ENCODE data around the gene NES.

The NES gene

GRCh38 chr1:156665539-156665938, 11.7 kb downstream of the NES start:
- Histone ChIP-seq H2AFZ (ENCODE audit: low read length) (no peak overlapping the region), H3F3A (ENCODE audit: insufficient read depth, low read length) (peaks cover 20% of the 10 kb centered on the region)

DNA sequence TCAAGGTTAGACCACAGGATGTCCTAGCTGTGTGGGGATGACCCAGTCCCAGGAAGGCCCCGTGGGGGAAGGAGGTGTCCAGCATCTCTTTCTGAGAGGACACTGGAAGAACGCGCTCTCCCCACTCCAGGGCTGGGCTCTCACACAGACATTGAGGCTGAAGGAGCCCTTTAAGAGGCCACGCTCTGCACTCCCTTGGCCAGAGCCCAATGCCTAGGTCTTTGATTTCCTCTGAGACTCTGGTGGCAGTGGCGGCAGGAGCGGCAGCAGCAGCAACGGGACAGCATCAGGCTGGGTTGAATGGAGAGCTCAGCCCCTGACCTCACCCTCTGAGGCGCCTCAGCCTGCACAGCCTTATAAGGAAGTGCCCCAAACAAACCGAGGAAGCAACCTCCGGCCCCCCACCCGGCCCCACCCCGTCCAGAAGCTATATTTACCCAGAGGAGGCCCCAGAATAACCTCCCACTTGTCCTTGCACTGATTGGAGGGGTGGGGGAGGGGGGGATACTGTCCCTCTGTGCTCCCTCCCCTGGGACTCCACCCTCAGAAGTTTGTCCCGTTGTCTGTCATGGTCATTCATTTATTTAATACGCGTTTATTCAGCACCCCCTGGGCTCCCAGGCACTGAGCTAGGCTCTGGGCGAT, 12.3 kb downstream of the NES start:
- Histone ChIP-seq H3K79me2 (ENCODE audit: low read length) (peaks cover 18% of the 10 kb centered on the region), H3K9me3 (replicated peaks; ENCODE audit: insufficient read depth, low read length) (no peaks in the 10 kb centered on the region), H3K36me3 (replicated peaks; ENCODE audit: insufficient read depth, low read length) (no peaks in the 10 kb centered on the region), H3K4me2 (ENCODE audit: low read depth, low read length) (peak overlapping the region; percentile 38; the same call in 1 of the 2 replicates), H2AFZ (ENCODE audit: low read length) (peak overlapping the region; percentile 51), H3K9me2 (replicated peaks; ENCODE audit: insufficient read depth, low read length) (no peaks in the 10 kb centered on the region), H3K4me3 (ENCODE audit: low read length) (no peak overlapping the region; the same call in 1 of the 2 replicates), H3K27ac (ENCODE audit: low read length) (peak overlapping the region; percentile 25; the same call in 1 of the 2 replicates), H3K4me1 (ENCODE audit: low read length) (peaks cover 43% of the 10 kb centered on the region), H3F3A (ENCODE audit: insufficient read depth, low read length) (peaks cover 23% of the 10 kb centered on the region), H3K9ac (ENCODE audit: low read length) (peak overlapping the region; percentile 3; the same call in 1 of the 2 replicates), H4K20me1 (ENCODE audit: insufficient read depth, low read length) (no peaks in the 10 kb centered on the region), H3K27me3 (replicated peaks; ENCODE audit: insufficient read depth, low read length) (peaks cover 5% of the 10 kb centered on the region; the same call in 1 of the 2 replicates)
- peak; percentile 59 for DNase-seq
- TF ChIP-seq EZH2 (optimal IDR thresholded peaks at IDR 0.05; ENCODE audit: low read depth, low read length) (no peak), EZH2phosphoT487 (IDR thresholded peaks at IDR 0.05; ENCODE audit: low read length) (no peak), CTCF (IDR thresholded peaks at IDR 0.05; ENCODE audit: low read length) (no peak)

More at GRCh38 chr1:156665539-156665938, 11.7 kb downstream of the NES start:
- Histone ChIP-seq H3K9ac (ENCODE audit: low read length) (no peak overlapping the region), H3K4me1 (ENCODE audit: low read length) (peaks cover 43% of the 10 kb centered on the region), H3K9me3 (replicated peaks; ENCODE audit: insufficient read depth, low read length) (no peaks in the 10 kb centered on the region), H3K79me2 (ENCODE audit: low read length) (peaks cover 12% of the 10 kb centered on the region), H4K20me1 (ENCODE audit: insufficient read depth, low read length) (no peaks in the 10 kb centered on the region), H3K9me2 (replicated peaks; ENCODE audit: insufficient read depth, low read length) (no peaks in the 10 kb centered on the region), H3K4me2 (ENCODE audit: low read depth, low read length) (no peak overlapping the region), H3K27me3 (replicated peaks; ENCODE audit: insufficient read depth, low read length) (peaks cover 10% of the 10 kb centered on the region; the same call in 1 of the 2 replicates), H3K36me3 (replicated peaks; ENCODE audit: insufficient read depth, low read length) (no peaks in the 10 kb centered on the region), H3K4me3 (ENCODE audit: low read length) (no peak overlapping the region), H3K27ac (ENCODE audit: low read length) (no peak overlapping the region)
- no peak for DNase-seq
- TF ChIP-seq EZH2phosphoT487 (IDR thresholded peaks at IDR 0.05; ENCODE audit: low read length): no peak
- no peak for TF ChIP-seq EZH2 (optimal IDR thresholded peaks at IDR 0.05; ENCODE audit: low read depth, low read length)
- TF ChIP-seq CTCF (IDR thresholded peaks at IDR 0.05; ENCODE audit: low read length): no peak

GRCh38 chr1:156664046-156664766, 13.0 kb downstream of the NES start:
- TF ChIP-seq CTCF (IDR thresholded peaks at IDR 0.05; ENCODE audit: low read length): no peak
- no peak for TF ChIP-seq EZH2phosphoT487 (IDR thresholded peaks at IDR 0.05; ENCODE audit: low read length)
- no peak for TF ChIP-seq EZH2 (optimal IDR thresholded peaks at IDR 0.05; ENCODE audit: low read depth, low read length)
- H3K9me3 ChIP-seq (replicated peaks; ENCODE audit: insufficient read depth, low read length): no peaks in the 10 kb centered on the region
- no peaks in the 10 kb centered on the region for H3K36me3 ChIP-seq (replicated peaks; ENCODE audit: insufficient read depth, low read length)
- peak overlapping the region; percentile 38; the same call in 1 of the 2 replicates for H3K4me2 ChIP-seq (ENCODE audit: low read depth, low read length)
- peak overlapping the region; percentile 25; the same call in 1 of the 2 replicates for H3K27ac ChIP-seq (ENCODE audit: low read length)
- no peak overlapping the region for H3K4me3 ChIP-seq (ENCODE audit: low read length)
- no peak for DNase-seq
- H3F3A ChIP-seq (ENCODE audit: insufficient read depth, low read length): peaks cover 23% of the 10 kb centered on the region
- no peaks in the 10 kb centered on the region for H3K9me2 ChIP-seq (replicated peaks; ENCODE audit: insufficient read depth, low read length)
- H3K27me3 ChIP-seq (replicated peaks; ENCODE audit: insufficient read depth, low read length): no peaks in the 10 kb centered on the region
- peak overlapping the region; percentile 51; the same call in 1 of the 2 replicates for H2AFZ ChIP-seq (ENCODE audit: low read length)
- H3K4me1 ChIP-seq (ENCODE audit: low read length): peaks cover 48% of the 10 kb centered on the region
- peak overlapping the region; percentile 3; the same call in 1 of the 2 replicates for H3K9ac ChIP-seq (ENCODE audit: low read length)
- peaks cover 25% of the 10 kb centered on the region for H3K79me2 ChIP-seq (ENCODE audit: low read length)
- peaks cover 6% of the 10 kb centered on the region; the same call in 1 of the 2 replicates for H4K20me1 ChIP-seq (ENCODE audit: insufficient read depth, low read length)

Data from MM.1S (cell line).